CD14-positive monocyte (primary cell): Measurements from ENCODE around the gene TM4SF18. TPM values are rescaled to one million over a fixed set of nuclear protein-coding genes. Genes with fewer than 3 reads are reported as not detected.

ENCODE experiments used
- DNase-seq, 3 donors: peaks; one replicate each; pipeline ENCODE4 v3.0.0-alpha.2; 2011 to 2022
- H2AFZ ChIP-seq: 2 replicates; pipeline ENCODE4 v1.6.0; 2012; ENCODE audit warnings: mild to moderate bottlenecking, low read depth, low read length, inconsistent platforms; ENCODE audit not compliant: insufficient read depth, poor library complexity, severe bottlenecking
- H3K27ac ChIP-seq, 2 donors: 1 replicate in 1 of 2; 2 replicates in 1 of 2; pipeline ENCODE4 v1.5.1; 2012 to 2013; ENCODE audit warnings: low read length in 2 of 2, control low read depth in 1 of 2, inconsistent platforms in 1 of 2, low read depth in 1 of 2, mild to moderate bottlenecking in 1 of 2
- H3K27me3 ChIP-seq, 2 donors: one replicate each; pipeline versions ENCODE4 v1.6.0 to v1.6.1; 2011 to 2013; ENCODE audit warnings: low read length in 2 of 2; ENCODE audit not compliant: control insufficient read depth in 2 of 2, insufficient read depth in 2 of 2
- H3K36me3 ChIP-seq, 2 donors: replicated peaks in 1 of 2; 1 replicate in 1 of 2; 2 replicates in 1 of 2; pipeline versions ENCODE4 v1.5.1 to v1.6.1; 2012 to 2013; ENCODE audit warnings: low read length in 2 of 2, control low read depth in 1 of 2, inconsistent platforms in 1 of 2, mild to moderate bottlenecking in 1 of 2; ENCODE audit not compliant: insufficient read depth in 2 of 2, control insufficient read depth in 1 of 2
- H3K4me1 ChIP-seq, 2 donors: 1 replicate in 1 of 2; 2 replicates in 1 of 2; pipeline versions ENCODE4 v1.5.1 to v1.6.1; 2012 to 2013; ENCODE audit warnings: low read length in 2 of 2, control low read depth in 1 of 2, inconsistent platforms in 1 of 2, mild to moderate bottlenecking in 1 of 2, moderate library complexity in 1 of 2; ENCODE audit not compliant: insufficient read depth in 2 of 2, control insufficient read depth in 1 of 2
- H3K4me2 ChIP-seq: replicated peaks from 2 replicates; pipeline ENCODE3; 2012; ENCODE audit warnings: low read length, moderate library complexity, mild to moderate bottlenecking; ENCODE audit not compliant: poor library complexity, severe bottlenecking; ENCODE audit errors: extremely low read depth
- H3K4me3 ChIP-seq, 3 experiments: fragments of 200-600 bp in 1 of 3; sonication (generic) in 1 of 3; replicated peaks in 1 of 3; 1 replicate in 2 of 3; 2 replicates in 1 of 3; pipeline ENCODE4 v1.5.1; 2011 to 2013; ENCODE audit warnings: low read length in 3 of 3, mild to moderate bottlenecking in 3 of 3, control low read depth in 2 of 3, low read depth in 2 of 3, inconsistent platforms in 1 of 3, moderate library complexity in 1 of 3
- H3K79me2 ChIP-seq: 2 replicates; pipeline ENCODE4 v1.6.0; 2012; ENCODE audit warnings: mild to moderate bottlenecking, control low read depth, inconsistent platforms, low read length, moderate library complexity; ENCODE audit not compliant: insufficient read depth
- H3K9ac ChIP-seq: 2 replicates; pipeline ENCODE4 v1.6.0; 2017; ENCODE audit warnings: low read length, mild to moderate bottlenecking; ENCODE audit not compliant: insufficient read depth, poor library complexity, severe bottlenecking
- H3K9me3 ChIP-seq, 2 donors: replicated peaks in 1 of 2; 1 replicate in 1 of 2; 2 replicates in 1 of 2; pipeline versions ENCODE4 v1.5.1 to v1.6.1; 2012 to 2013; ENCODE audit warnings: low read length in 2 of 2, control low read depth in 1 of 2; ENCODE audit not compliant: control insufficient read depth in 1 of 2, insufficient read depth in 1 of 2
- H4K20me1 ChIP-seq: 2 replicates; pipeline ENCODE4 v1.6.0; 2012; ENCODE audit warnings: mild to moderate bottlenecking, low read length, control low read depth, moderate library complexity; ENCODE audit not compliant: insufficient read depth
- H3K27ac Mint-ChIP-seq, 7 donors: one replicate each; pipeline ENCODE4 v1.8.0; 2020; ENCODE audit warnings: mild to moderate bottlenecking in 7 of 7, mixed read lengths in 7 of 7, moderate library complexity in 6 of 7, inconsistent platforms in 2 of 7
- H3K27me3 Mint-ChIP-seq, 3 donors: one replicate each; pipeline ENCODE4 v1.8.0; 2021 to 2022; ENCODE audit warnings: low read depth in 3 of 3, mild to moderate bottlenecking in 3 of 3, mixed read lengths in 3 of 3, moderate library complexity in 3 of 3, inconsistent platforms in 1 of 3
- H3K36me3 Mint-ChIP-seq, 2 donors: one replicate each; pipeline ENCODE4 v1.8.0; 2020; ENCODE audit warnings: mixed read lengths in 2 of 2, inconsistent platforms in 1 of 2, mild to moderate bottlenecking in 1 of 2
- H3K4me1 Mint-ChIP-seq: one replicate; pipeline ENCODE4 v1.8.0; 2020; ENCODE audit warnings: mild to moderate bottlenecking, mixed read lengths
- H3K4me3 Mint-ChIP-seq, 2 donors: one replicate each; pipeline ENCODE4 v1.8.0; 2020; ENCODE audit warnings: mild to moderate bottlenecking in 2 of 2, mixed read lengths in 2 of 2, moderate library complexity in 1 of 2
- H3K9me3 Mint-ChIP-seq, 7 donors: one replicate each; pipeline ENCODE4 v1.8.0; 2020 to 2022; ENCODE audit warnings: mixed read lengths in 7 of 7, mild to moderate bottlenecking in 6 of 7, moderate library complexity in 6 of 7, inconsistent platforms in 2 of 7
- WGBS: methylation state at CpG from one replicate; pipeline ENCODE4 v1.1.5; 2013; ENCODE audit warnings: missing lambda C conversion rate; ENCODE audit not compliant: insufficient coverage; 5-methylcytosine and 5-hydroxymethylcytosine counted together
- intact Hi-C, 2 donors: fragments of 100-400 bp; cut with micrococcal nuclease; formaldehyde crosslinking; loops; one replicate each; pipeline versions ENCODE4 v1.15.0 to v1.15.1; 2023
- polyA plus RNA-seq, 3 donors: library from polyadenylated mRNA; depleted of rRNA in 1 of 3; unstranded in 2 of 3; stranded (reverse) in 1 of 3; fragments of 300-500 nt in 2 of 3; fragments of >200 nt in 1 of 3; fragmentation: Illumina TruSeq in 2 of 3; gene quantifications; 1 replicate in 2 of 3; 2 replicates in 1 of 3; pipeline ENCODE4 v1.2.3, GENCODE V29; 2012 to 2021
- TF ChIP-seq, protein P1 (sequence below): fragments of 200-600 bp; IDR thresholded peaks from one replicate; pipeline ENCODE4 v1.8.0; 2022; ENCODE audit warnings: antibody characterized with exemption, mild to moderate bottlenecking

TM4SF18 gene
- polyA plus RNA-seq, 3 donors: not detected

DNA sequence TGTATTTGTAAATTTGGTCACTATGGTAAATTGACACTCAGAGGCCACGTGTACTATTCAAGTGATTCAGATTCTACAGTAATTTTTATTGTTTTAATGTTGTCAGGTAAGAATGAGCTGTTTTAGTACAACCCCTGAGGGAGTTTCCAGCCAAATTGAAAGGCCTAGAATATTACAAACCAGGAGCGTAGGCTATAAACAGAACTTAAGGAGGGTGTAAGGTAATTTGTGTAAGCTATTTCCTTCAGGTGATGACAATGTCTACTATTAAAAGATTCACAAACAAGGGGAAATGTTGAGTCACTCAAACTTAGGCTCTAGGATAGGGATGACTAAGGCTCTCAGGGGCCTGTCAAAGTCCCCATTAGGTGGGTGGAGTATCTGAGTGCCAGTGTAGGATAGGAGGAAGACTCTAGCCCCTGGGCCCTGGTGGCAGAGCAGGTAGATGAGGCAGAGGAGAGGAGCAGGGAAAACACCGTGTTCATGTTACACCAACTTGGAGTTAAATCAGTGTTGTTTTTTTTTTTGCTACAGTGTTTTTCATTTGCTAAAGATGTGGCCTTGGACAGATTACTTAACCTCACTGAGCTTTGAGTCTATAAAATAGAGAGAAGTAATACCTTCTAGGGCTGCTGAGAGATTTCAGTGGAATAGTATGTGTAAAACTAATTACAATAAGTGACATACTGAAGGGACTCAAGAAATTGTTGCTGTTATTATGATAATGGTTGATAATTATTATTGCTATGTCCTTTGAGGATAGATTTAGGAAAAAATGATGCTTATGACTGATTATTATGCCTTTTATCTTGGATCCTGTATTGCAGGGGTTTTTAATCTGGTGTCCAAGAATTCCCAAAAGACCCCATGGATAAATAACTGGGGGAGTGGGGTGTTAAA, 33.8 kb upstream of the TM4SF18 start:
- no peak overlapping the region for H3K27ac ChIP-seq
- peaks cover 19 to 21% of the 10 kb centered on the region in 2 donors for H3K4me1 ChIP-seq
- DNase-seq: peak in 1 of 3 donors; percentile 36
- H3K36me3 Mint-ChIP-seq: no peaks in the 10 kb centered on the region
- no peak overlapping the region for H3K4me3 Mint-ChIP-seq
- peaks cover 0 to 2% (median 1%) of the 10 kb centered on the region in 3 donors for H3K27me3 Mint-ChIP-seq
- intact Hi-C loops: no loop called here
- TF ChIP-seq, protein P1, sequence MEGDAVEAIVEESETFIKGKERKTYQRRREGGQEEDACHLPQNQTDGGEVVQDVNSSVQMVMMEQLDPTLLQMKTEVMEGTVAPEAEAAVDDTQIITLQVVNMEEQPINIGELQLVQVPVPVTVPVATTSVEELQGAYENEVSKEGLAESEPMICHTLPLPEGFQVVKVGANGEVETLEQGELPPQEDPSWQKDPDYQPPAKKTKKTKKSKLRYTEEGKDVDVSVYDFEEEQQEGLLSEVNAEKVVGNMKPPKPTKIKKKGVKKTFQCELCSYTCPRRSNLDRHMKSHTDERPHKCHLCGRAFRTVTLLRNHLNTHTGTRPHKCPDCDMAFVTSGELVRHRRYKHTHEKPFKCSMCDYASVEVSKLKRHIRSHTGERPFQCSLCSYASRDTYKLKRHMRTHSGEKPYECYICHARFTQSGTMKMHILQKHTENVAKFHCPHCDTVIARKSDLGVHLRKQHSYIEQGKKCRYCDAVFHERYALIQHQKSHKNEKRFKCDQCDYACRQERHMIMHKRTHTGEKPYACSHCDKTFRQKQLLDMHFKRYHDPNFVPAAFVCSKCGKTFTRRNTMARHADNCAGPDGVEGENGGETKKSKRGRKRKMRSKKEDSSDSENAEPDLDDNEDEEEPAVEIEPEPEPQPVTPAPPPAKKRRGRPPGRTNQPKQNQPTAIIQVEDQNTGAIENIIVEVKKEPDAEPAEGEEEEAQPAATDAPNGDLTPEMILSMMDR: no peak
- peaks cover 24% of the 10 kb centered on the region for H3K4me1 Mint-ChIP-seq
- H3K36me3 ChIP-seq: no peaks in the 10 kb centered on the region
- no peaks in the 10 kb centered on the region for H3K9me3 Mint-ChIP-seq
- no peak overlapping the region for H3K9ac ChIP-seq
- H3K27ac Mint-ChIP-seq: no peak overlapping the region
- no peaks in the 10 kb centered on the region for H3K9me3 ChIP-seq
- H2AFZ ChIP-seq: no peak overlapping the region
- H3K79me2 ChIP-seq: no peaks in the 10 kb centered on the region
- H3K27me3 ChIP-seq: no peaks in the 10 kb centered on the region
- H4K20me1 ChIP-seq: no peaks in the 10 kb centered on the region
- no peak overlapping the region for H3K4me2 ChIP-seq
- 95% methylated on average over 2 of the region's 3 CpGs for WGBS
- no peak overlapping the region for H3K4me3 ChIP-seq

GRCh38 chr3:149366031-149366430, 32.6 kb upstream of the TM4SF18 start:
- Mint-ChIP-seq H3K4me3 (no peak overlapping the region), H3K4me1 (peaks cover 16% of the 10 kb centered on the region), H3K9me3 (no peaks in the 10 kb centered on the region), H3K27me3 (peaks cover 0 to 2% (median 1%) of the 10 kb centered on the region in 3 donors), H3K36me3 (no peaks in the 10 kb centered on the region), H3K27ac (no peak overlapping the region)
- Histone ChIP-seq H2AFZ (no peak overlapping the region), H3K36me3 (no peaks in the 10 kb centered on the region), H3K4me1 (peaks cover 10% of the 10 kb centered on the region in 2 donors), H3K9ac (no peak overlapping the region), H3K9me3 (no peaks in the 10 kb centered on the region), H3K4me3 (no peak overlapping the region), H4K20me1 (no peaks in the 10 kb centered on the region), H3K79me2 (no peaks in the 10 kb centered on the region), H3K27ac (no peak overlapping the region), H3K27me3 (no peaks in the 10 kb centered on the region), H3K4me2 (no peak overlapping the region)
- WGBS: no CpG with 5 or more reads among the region's 2 CpGs
- intact Hi-C loops: no loop called here
- no peak for DNase-seq
- TF ChIP-seq, protein P1: no peak
